ENCODE measurements around the gene SLC39A10. TPM values are rescaled to one million over a fixed set of nuclear protein-coding genes. Genes with fewer than 3 reads are reported as not detected.

SLC39A10 gene
- total RNA-seq, 2 donors from 2014 or later = 36.1 to 79.1 TPM

DNA sequence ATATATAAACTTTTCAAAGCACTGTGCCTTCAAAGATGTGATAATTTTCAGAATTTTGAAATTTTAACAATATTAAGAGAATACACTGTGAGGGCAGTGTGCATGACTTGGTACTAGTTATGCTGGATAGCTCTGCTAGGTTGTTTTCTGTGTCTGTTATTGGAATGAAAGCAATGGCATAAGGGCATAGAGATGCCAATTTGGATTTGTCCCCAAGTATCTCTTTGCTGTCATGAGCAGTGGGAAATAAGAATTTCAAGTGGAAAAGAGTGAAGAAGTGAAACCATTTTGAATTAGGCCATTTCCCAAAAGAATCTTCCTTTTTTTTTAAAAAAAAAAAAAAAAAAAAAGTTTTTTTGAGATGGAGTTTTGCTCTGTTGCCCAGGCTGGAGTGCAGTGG is 76.8 kb downstream of the SLC39A10 start:
- ATAC-seq (no peak), DNase-seq (ENCODE audit: low spot score) (no peak)
- no peak overlapping the region for H3K4me3 Mint-ChIP-seq
- peaks cover 7% of the 10 kb centered on the region for H3K9me3 Mint-ChIP-seq
- H3K27ac Mint-ChIP-seq = no peak overlapping the region
- peaks cover 28% of the 10 kb centered on the region for H3K36me3 Mint-ChIP-seq
- H3K27me3 Mint-ChIP-seq = no peaks in the 10 kb centered on the region
- peaks cover 12 to 18% of the 10 kb centered on the region in 2 donors for H3K4me1 Mint-ChIP-seq (ENCODE audit: low read depth in 2 of 2)

- Mint-ChIP-seq H3K36me3 (peaks cover 25% of the 10 kb centered on the region), H3K27me3 (no peaks in the 10 kb centered on the region), H3K27ac (no peak overlapping the region), H3K4me1 (ENCODE audit: low read depth in 2 of 2) (peaks cover 12 to 18% of the 10 kb centered on the region in 2 donors), H3K4me3 (no peak overlapping the region), H3K9me3 (peaks cover 7% of the 10 kb centered on the region)
- ATAC-seq (no peak), DNase-seq (ENCODE audit: low spot score) (no peak)
These were observed 77.4 kb downstream of the SLC39A10 start for GRCh38 chr2:195734395-195734794.

DNA sequence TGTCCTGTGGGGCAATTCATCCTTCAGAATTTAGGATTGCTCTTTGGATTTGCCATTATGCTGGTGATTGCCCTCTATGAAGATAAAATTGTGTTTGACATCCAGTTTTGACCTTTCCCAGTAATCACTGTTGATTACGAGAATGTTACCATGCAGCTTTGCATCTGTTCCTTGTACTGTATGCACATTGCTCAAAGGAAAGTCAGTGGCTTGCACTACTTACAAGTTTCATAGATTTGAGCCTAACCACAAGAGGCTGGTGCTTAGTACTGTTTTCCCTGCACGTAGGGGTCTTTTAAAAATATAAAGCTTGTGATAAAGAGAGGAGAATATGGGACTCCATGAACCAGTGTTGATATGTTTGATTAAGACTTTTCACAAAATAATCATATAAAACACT is 77.9 kb downstream of the SLC39A10 start:
- peaks cover 7% of the 10 kb centered on the region for H3K9me3 Mint-ChIP-seq
- H3K4me1 Mint-ChIP-seq (ENCODE audit: low read depth in 2 of 2) = peaks cover 12 to 18% of the 10 kb centered on the region in 2 donors
- peaks cover 20% of the 10 kb centered on the region for H3K36me3 Mint-ChIP-seq
- no peak for DNase-seq (ENCODE audit: low spot score)
- H3K27me3 Mint-ChIP-seq = no peaks in the 10 kb centered on the region
- no peak overlapping the region for H3K27ac Mint-ChIP-seq
- ATAC-seq = no peak
- no peak overlapping the region for H3K4me3 Mint-ChIP-seq

- DNase-seq (ENCODE audit: low spot score) (no peak), ATAC-seq (no peak)
- H3K4me1 Mint-ChIP-seq (ENCODE audit: low read depth in 2 of 2) = peaks cover 9 to 14% of the 10 kb centered on the region in 2 donors
- H3K27me3 Mint-ChIP-seq = no peaks in the 10 kb centered on the region
- H3K4me3 Mint-ChIP-seq = no peak overlapping the region
- no peak overlapping the region for H3K27ac Mint-ChIP-seq
- peaks cover 16% of the 10 kb centered on the region for H3K36me3 Mint-ChIP-seq
- peaks cover 7% of the 10 kb centered on the region for H3K9me3 Mint-ChIP-seq
These were observed 78.3 kb downstream of the SLC39A10 start for GRCh38 chr2:195735347-195735746.

GRCh38 chr2:195737511-195738325 is 80.7 kb downstream of the SLC39A10 start:
- Mint-ChIP-seq H3K27me3 (no peaks in the 10 kb centered on the region), H3K4me3 (no peak overlapping the region), H3K9me3 (no peaks in the 10 kb centered on the region), H3K4me1 (ENCODE audit: low read depth in 2 of 2) (no peaks in the 10 kb centered on the region), H3K36me3 (peaks cover 11% of the 10 kb centered on the region), H3K27ac (no peak overlapping the region)
- ATAC-seq (no peak), DNase-seq (ENCODE audit: low spot score) (no peak)

GRCh38 chr2:195741191-195741590 is 84.2 kb downstream of the SLC39A10 start:
- Mint-ChIP-seq H3K27me3 (no peaks in the 10 kb centered on the region), H3K36me3 (peaks cover 13% of the 10 kb centered on the region), H3K9me3 (no peaks in the 10 kb centered on the region), H3K4me3 (no peak overlapping the region), H3K4me1 (ENCODE audit: low read depth in 2 of 2) (no peaks in the 10 kb centered on the region), H3K27ac (no peak overlapping the region)
- ATAC-seq (no peak), DNase-seq (ENCODE audit: low spot score) (no peak)

DNA sequence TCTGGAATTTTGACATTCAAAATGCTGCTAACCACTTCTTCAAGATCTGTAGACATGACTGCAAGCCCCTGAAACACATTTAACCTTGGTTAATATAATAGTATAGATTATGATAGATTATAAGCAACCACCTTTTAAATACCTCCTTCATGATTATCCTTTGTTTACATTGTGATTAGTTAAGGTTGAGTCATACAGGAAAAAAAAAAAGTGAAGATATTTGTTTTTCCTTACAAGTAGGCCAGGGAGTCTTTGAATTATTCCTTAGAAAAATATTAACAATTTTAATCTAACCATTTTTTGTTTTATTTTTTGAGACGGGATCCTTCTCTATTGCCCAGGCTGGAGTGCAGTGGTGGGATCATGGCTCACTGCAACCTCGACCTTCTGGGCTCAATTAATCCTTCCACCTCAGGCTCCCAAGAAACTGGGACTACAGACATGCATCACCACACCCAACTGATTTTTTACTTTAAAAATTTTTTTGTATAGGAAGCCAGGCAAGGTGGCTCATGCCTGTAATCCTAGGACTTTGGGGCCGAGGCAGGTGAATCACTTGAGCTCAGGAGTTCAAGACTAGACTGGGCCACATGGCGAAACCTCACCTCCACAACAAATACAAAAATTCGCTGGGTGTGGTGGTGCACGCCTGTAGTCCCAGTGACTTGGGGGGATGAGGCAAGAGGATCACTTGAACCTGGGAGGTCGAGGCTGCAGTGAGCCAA is 99.4 kb downstream of the SLC39A10 start:
- DNase-seq (ENCODE audit: low spot score) (no peak), ATAC-seq (no peak)
- Mint-ChIP-seq H3K27me3 (no peaks in the 10 kb centered on the region), H3K9me3 (peaks cover 5% of the 10 kb centered on the region), H3K4me1 (ENCODE audit: low read depth in 2 of 2) (no peaks in the 10 kb centered on the region), H3K36me3 (peaks cover 6% of the 10 kb centered on the region), H3K4me3 (no peak overlapping the region), H3K27ac (no peak overlapping the region)

- peaks cover 12% of the 10 kb centered on the region for H3K36me3 Mint-ChIP-seq
- no peak for ATAC-seq
- no peak overlapping the region for H3K27ac Mint-ChIP-seq
- H3K4me3 Mint-ChIP-seq = no peak overlapping the region
- peaks cover 22% of the 10 kb centered on the region for H3K9me3 Mint-ChIP-seq
- DNase-seq (ENCODE audit: low spot score) = no peak
- H3K27me3 Mint-ChIP-seq = peaks cover 0 to 7% of the 10 kb centered on the region in 2 donors
- H3K4me1 Mint-ChIP-seq (ENCODE audit: low read depth in 2 of 2) = no peaks in the 10 kb centered on the region
These were observed 101.8 kb downstream of the SLC39A10 start for GRCh38 chr2:195758846-195759245.

- Mint-ChIP-seq H3K4me3 (no peak overlapping the region), H3K4me1 (ENCODE audit: low read depth in 2 of 2) (no peaks in the 10 kb centered on the region), H3K27me3 (peaks cover 0 to 7% of the 10 kb centered on the region in 2 donors), H3K9me3 (peaks cover 22% of the 10 kb centered on the region), H3K27ac (no peak overlapping the region), H3K36me3 (peaks cover 20% of the 10 kb centered on the region)
- no peak for DNase-seq (ENCODE audit: low spot score)
- no peak for ATAC-seq
These were observed 102.9 kb downstream of the SLC39A10 start for GRCh38 chr2:195759877-195760276.

DNA sequence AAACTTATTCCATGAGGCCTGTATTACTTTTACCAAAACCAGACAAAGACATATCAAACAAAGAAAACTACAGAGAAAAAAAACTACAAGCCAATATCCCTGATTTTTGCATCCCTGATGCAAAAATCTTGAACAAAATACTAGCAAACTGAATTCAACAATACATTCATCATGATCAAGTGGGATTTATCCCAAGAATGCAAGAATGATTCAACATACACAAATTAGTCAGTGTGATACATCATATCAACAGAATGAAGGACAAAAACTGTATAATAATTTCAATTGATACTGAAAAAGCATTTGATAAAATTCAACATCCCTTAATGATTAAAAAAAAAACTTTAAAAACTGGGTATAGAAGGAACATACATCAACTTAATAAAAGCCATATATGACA is 106.8 kb downstream of the SLC39A10 start:
- Mint-ChIP-seq H3K36me3 (peaks cover 21% of the 10 kb centered on the region), H3K4me1 (ENCODE audit: low read depth in 2 of 2) (no peaks in the 10 kb centered on the region), H3K27me3 (peaks cover 0 to 7% of the 10 kb centered on the region in 2 donors), H3K27ac (no peak overlapping the region), H3K9me3 (peaks cover 26% of the 10 kb centered on the region), H3K4me3 (no peak overlapping the region)
- DNase-seq (ENCODE audit: low spot score) (no peak), ATAC-seq (no peak)

DNA sequence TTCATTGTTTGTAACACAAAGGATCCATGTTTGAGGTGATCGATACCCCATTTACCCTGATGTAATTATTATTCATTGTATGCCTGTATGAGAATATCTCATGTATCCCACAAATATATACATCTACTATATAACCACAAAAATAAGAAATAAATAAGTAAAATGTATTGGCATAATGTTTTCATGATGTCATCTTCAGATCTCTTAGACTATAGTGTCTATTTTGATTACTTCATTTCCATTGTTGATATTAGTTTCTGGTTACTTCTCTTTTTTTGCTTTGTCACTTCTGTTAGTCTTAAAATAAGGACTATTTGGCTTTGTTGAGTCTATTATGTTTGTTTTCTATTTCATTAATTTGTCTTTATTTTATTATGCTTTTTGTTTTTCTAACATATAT is 109.7 kb downstream of the SLC39A10 start:
- H3K9me3 Mint-ChIP-seq = peaks cover 19% of the 10 kb centered on the region

DNA sequence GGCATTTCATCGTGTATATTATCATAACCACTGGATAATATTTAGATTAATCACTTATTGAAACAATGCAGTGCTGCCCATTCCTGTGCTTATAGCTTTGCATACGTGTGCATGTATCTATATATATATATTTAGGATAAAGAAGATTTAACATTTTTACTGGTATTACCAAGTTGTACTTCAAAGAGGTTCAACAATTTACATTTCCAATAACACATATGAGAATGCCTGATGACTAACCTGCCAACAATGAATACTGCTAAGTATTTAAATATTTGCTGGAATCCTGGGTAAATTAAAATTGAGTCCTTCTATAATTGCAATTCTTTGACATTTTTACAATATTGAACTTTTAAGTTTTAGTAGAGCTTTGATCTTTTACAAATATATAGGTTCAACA is 111.4 kb downstream of the SLC39A10 start:
- peaks cover 9% of the 10 kb centered on the region for H3K36me3 Mint-ChIP-seq
- H3K9me3 Mint-ChIP-seq = peaks cover 7% of the 10 kb centered on the region
- no peaks in the 10 kb centered on the region for H3K4me1 Mint-ChIP-seq (ENCODE audit: low read depth in 2 of 2)
- ATAC-seq = no peak
- no peak overlapping the region for H3K27ac Mint-ChIP-seq
- no peaks in the 10 kb centered on the region for H3K27me3 Mint-ChIP-seq
- no peak overlapping the region for H3K4me3 Mint-ChIP-seq
- no peak for DNase-seq (ENCODE audit: low spot score)

More for the DNA sequence above, 109.7 kb downstream of the SLC39A10 start:
- peaks cover 0 to 7% of the 10 kb centered on the region in 2 donors for H3K27me3 Mint-ChIP-seq
- H3K27ac Mint-ChIP-seq = no peak overlapping the region
- ATAC-seq = no peak
- DNase-seq (ENCODE audit: low spot score) = no peak
- no peak overlapping the region for H3K4me3 Mint-ChIP-seq
- peaks cover 15% of the 10 kb centered on the region for H3K36me3 Mint-ChIP-seq
- H3K4me1 Mint-ChIP-seq (ENCODE audit: low read depth in 2 of 2) = no peaks in the 10 kb centered on the region

GRCh38 chr2:195769975-195770374 is 112.9 kb downstream of the SLC39A10 start:
- no peak overlapping the region for H3K27ac Mint-ChIP-seq
- no peaks in the 10 kb centered on the region for H3K4me1 Mint-ChIP-seq (ENCODE audit: low read depth in 2 of 2)
- peaks cover under 1% of the 10 kb centered on the region for H3K36me3 Mint-ChIP-seq
- DNase-seq (ENCODE audit: low spot score) = no peak
- H3K9me3 Mint-ChIP-seq = peaks cover 4% of the 10 kb centered on the region
- H3K4me3 Mint-ChIP-seq = no peak overlapping the region
- no peaks in the 10 kb centered on the region for H3K27me3 Mint-ChIP-seq
- ATAC-seq = no peak

DNA sequence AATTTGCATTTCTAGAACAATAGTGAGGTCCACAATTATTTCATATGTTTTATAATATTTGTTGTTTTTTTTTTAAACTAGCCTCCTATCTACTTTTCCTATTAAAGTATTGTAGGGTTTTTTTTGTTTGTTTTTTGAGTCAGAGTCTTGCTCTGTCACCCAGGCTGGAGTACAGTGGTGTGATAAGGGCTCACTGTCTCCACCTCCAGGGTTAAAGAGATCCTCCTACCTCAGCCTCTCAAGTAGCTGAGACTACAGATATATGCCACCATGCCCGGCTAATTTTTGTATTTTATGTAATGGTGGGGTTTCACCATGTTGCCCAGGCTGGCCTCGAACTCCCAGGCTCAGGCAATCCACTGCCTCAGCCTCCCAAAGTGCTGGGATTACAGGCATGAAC is 122.5 kb downstream of the SLC39A10 start:
- ATAC-seq = no peak
- Mint-ChIP-seq H3K4me1 (ENCODE audit: low read depth in 2 of 2) (no peaks in the 10 kb centered on the region), H3K36me3 (no peaks in the 10 kb centered on the region), H3K9me3 (no peaks in the 10 kb centered on the region), H3K27me3 (peaks cover 6 to 21% of the 10 kb centered on the region in 2 donors), H3K4me3 (no peak overlapping the region), H3K27ac (no peak overlapping the region)
- DNase-seq (ENCODE audit: low spot score) = no peak
